GM19395 (cell line): ENCODE results near the gene ITSN1.

Source experiments
- ATAC-seq: cut with Tn5 transposase; IDR thresholded peaks from one replicate; pipeline ENCODE4 v1.9.1; 2021; ENCODE audit warnings: mild to moderate bottlenecking, moderate library complexity; ENCODE audit not compliant: unreplicated experiment

Gene ITSN1

DNA sequence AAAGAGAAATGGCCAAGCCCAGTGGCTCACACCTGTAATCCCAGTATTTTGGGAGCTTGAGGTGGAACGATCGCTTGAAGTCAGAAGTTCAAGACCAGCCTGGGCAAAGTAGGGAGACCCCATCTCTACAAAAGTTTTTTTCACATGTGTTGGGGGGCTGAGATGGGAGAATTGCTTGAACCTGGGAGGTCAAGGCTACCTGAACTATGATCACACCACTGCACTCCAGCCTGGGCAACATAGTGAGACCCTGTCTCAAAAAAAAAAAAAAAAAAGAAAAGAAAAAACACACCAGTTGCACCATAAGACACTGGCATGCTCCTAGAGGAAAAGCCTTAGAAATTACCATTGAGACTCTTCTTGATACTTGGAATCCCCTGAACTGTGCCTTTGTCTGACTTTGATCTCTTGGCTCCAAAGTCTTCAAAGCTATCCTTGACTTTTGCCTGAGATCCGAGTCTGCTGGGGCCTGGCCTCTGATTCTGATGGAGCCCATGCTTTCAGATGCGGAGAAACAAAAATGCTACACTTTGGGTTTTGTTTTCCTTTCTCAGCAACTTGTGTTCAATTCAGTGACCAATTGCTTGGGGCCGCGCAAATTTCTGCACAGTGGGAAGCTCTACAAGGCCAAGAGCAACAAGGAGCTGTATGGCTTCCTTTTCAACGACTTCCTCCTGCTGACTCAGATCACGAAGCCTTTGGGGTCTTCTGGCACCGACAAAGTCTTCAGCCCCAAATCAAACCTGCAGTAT is 239.6 kb downstream of the ITSN1 start:
- no peak for ATAC-seq

DNA sequence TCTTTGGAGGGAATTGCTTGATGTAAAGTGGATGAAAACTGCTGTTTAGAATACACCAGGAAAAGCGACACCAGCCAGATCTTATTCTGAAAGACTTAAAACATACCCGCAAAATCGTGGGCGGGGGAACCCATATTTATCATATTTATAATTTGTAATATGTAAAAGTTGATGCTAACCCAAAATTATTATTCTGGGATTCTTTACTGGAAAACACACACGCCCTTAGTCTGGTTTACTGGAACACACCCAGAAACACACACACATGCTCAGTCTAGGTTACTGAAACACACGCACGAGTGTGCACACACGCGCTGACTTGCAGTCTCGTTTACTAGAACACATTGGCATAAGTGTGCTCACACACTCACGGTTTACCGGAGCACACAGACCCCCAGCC is 240.8 kb downstream of the ITSN1 start:
- no peak for ATAC-seq

DNA sequence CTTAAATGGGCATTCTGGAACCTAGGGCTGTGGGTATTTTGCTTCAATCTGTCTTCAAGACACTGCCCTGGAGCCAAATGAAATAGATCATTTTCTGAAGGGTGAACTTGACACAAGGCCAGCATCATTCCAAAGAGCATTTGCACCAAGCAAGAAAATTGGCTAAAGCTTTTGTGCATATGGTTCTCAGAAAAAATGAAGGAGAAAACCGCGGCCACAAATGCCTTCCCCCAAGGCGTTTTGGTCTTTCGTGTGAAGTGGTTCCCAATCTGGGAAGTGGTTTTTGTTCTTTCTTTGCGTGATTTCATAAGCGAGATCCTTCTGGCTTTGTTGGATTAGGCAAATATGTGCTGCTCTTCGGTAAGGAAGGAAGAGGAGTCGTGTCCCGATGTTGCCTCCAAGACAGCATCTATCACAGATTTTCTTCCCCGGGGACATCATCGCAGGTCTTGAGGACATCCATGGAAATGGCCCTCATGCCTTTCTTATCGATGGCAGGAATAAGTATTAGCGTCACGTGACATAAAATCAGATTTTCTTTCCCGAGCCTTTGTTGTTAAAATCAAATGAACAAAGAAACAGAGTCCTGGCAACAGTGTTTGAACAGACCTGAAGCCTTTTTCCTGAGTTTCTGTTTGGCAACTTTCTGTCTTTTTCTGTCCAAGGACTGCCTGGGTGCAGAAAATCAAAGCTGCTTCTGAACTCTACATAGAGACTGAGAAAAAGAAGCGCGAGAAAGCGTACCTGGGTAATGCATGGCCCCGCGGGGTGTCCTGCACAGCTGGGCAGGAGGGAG is 242.3 kb downstream of the ITSN1 start:
- ATAC-seq = no peak

DNA sequence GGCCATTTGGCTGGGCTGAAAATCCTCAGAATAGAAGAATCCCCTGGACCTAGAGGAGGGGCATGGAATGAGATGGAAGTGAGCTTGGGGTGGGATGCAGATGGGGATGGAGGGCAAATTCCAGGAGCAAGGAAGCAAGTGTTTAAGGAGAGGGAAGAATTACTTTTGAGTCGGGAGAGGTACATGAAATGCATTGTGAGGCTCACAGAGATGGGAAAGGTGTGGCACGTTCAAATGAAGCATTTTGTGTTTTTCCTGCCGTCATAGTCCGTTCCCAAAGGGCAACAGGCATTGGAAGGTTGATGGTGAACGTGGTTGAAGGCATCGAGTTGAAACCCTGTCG is 242.8 kb downstream of the ITSN1 start:
- no peak for ATAC-seq

- no peak for ATAC-seq
Measured at GRCh38 chr21:33886321-33886720, 244.0 kb downstream of the ITSN1 start.

DNA sequence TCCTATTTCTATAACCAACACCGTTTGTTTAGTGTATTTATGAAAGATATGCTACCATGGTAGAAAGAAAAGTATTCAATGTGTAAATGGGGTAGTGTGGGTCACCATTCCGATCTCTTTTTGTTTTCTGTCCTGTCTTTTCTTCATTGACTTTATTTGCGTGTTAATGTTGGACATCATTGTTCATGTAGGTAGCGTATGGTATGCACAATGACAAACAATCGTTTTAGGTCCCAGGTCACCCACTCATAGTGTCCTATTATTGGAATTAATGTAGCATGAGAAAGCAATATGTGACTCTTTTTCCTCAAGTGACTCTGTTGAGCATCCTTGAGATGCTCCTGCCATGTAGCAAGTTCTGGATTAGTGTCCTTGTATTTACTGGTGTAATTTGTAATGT is 247.9 kb downstream of the ITSN1 start:
- ATAC-seq = no peak

DNA sequence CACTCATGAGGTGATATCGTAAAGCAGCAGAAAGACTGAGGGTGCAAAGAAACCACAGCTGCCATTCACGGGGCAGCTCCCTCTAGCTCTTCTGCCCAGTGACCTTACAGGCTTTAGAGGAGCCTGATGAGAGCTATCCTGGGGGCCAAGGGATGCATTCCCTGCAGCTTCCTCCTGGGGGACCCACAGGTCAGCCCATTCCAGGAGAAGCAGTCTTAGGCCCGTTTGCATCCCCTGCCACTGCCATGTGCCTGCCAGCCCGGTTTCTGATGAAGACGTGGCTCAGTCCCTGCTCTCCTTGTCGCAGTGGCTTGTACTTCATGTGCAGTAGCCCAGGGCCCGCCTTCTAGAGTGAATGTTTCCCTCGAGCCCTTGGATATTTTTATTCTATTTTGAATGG is 250.6 kb downstream of the ITSN1 start:
- ATAC-seq = no peak

GRCh38 chr21:33893917-33894316 is 251.6 kb downstream of the ITSN1 start:
- ATAC-seq = no peak

DNA sequence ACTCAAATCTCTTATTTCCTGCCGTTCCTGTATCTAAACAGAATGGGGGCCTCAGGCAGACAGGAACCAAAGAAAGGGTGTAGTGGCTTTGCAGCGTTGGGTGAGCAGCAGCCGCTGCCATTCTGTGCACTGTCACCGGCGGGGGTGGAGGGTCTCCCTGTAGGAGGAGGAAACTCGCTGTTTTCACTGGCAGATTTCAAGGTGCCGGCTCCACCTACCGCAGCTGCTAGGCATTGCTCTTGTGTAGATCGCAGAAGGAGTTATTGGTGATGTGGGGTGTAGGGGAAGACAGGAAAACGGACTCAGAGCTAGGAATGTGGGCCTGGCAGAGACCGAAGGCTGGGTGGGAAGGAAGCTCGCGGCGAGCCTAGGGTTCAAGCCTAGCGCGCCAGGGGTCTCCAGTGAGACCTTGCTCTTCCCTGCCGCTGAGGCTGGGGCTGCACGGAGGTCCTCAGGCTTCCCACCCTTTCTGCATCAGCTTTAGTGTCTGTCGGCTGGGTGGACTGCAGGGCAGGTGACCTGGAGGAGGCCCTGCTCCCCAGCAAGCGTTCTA is 252.5 kb downstream of the ITSN1 start:
- no peak for ATAC-seq

DNA sequence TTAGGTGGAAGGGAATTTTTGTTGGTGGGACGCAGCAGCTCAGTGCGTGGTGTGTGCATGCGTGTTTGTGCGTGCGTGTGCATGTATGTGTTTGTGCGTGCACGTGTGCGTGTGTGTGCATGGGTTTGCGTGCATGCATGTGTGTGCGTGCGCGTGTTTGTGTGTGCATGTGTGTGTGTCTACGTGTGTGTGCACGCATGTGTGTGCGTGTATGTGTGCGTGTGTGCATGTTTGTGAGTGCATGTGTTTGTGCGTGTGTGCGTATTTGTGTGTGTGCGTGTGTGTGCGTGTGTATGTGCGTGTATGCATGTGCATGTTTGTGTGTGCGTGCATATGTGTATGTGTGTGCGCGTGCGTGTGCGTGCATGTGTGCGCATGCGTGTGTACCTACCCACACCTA is 253.1 kb downstream of the ITSN1 start:
- no peak for ATAC-seq

DNA sequence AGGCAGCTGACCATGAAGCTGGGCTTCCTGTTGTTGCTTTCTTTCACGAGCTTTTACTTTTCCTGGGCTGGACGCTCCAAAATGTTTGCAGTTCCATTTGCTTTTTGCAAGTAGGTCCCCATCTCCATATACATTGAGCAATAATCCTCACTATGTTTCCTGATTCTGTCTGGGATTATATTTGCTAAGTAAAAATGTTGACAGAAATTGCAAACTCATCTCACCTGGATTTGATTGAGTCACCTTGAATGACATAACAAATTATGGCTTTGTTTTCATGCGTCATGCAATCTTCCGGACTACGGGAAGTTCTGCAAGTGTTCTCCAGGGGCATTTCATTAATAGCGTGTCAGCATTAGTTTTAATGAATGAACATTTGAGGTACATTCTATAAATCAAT is 254.4 kb downstream of the ITSN1 start:
- ATAC-seq = no peak

GRCh38 chr21:33897098-33897497 is 254.8 kb downstream of the ITSN1 start:
- no peak for ATAC-seq

- ATAC-seq = no peak
Measured at GRCh38 chr21:33897739-33898138, 255.4 kb downstream of the ITSN1 start.

DNA sequence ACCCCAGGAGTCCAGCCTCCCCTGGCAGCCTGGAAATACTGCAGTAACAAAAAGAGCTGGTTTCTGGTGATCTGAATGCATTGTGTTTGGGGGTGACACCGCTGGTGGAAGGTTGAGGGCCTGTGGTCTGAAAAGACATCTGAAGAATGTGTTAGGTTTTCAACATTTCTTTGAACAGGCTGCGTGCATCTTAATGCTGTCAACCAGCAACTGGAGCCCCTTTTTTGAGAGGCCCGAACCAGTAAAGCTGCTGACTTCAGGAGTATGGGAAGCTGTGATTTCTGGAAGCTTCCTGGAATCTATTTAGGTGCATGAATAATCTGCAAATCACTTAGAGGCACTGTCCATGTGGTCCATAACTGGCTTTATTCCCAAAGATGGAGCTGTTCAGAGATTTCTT is 256.3 kb downstream of the ITSN1 start:
- ATAC-seq = no peak

- ATAC-seq = no peak
Measured at GRCh38 chr21:33899199-33899598, 256.9 kb downstream of the ITSN1 start.

DNA sequence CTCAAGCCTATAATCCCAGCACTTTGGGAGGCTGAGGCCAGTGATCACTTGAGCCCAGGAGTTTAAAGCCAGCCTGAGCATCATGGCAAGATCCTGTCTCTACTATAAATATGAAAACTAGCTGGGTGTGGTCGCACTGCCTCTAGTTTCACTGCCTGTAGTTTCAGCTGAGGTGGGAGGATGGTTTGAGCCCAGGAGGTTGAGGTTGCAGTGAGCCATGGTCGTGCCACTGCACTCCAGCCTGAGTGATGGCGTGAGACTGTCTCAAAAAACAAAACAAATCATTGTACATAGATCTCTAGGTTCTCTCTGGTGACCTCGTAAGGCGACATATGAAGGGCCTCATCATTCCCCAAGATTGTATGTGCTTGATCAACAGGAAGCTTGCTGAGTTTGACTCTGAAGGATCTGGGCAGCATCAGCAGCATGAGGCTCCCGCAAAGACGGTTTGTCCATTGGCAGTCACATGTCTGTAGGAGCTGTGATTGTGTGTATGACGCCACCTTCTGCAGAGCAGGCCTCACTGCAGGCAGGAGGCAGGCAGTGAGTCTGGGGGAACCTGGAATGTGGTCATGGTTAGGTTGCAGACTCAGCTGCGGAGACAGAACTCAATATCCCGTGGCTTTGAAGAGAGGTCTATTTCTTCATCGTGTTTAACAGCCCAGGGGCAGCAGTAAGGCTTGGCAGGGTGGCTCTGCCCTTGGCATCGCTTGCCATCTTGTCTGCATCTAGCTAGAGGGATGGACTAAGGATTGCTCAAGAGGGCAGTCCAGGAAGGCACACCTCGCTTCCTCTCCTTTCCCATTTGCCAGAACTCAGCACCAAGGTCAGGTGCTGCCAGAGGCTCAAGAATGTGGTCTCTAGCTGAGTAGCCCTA is 259.3 kb downstream of the ITSN1 start:
- ATAC-seq = no peak

DNA sequence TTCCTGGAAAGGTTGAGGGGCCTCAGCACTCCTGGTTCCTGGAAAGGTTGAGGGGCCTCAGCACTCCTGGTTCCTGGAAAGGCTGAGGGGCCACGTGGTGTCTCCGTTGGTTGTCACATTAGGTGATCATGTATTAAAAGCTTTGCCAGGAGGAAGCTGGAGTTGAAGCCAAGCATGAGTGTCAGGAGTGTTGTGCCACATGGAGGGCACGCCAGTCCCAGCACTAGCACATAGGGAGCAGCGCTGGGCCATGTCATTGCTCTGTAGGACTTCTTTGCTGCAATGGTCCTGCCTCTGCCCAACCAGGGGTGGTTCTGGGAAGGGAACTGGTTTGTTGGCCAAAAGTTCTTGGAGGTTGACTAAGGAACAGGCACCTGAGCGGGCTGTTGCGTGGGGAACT is 260.0 kb downstream of the ITSN1 start:
- ATAC-seq = no peak

DNA sequence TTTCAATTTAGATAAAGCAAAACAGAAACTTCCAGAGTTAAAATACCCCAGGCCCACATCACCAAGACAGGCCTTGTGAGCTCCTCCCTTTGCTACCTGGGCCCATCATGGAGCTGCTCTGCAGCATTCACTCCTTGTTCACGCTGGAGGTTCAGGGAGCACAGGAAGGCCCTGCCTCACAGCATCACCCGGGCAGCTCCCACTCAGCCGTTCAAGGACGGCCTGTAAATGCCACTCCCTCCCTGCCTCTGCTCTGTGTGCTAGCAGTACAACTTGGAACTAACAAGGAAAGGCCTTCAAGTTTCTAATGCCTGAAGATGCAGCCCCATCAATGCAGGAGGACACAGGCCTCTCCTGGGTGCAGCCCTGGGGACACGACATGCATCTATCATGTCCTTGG is 261.7 kb downstream of the ITSN1 start:
- ATAC-seq = no peak

DNA sequence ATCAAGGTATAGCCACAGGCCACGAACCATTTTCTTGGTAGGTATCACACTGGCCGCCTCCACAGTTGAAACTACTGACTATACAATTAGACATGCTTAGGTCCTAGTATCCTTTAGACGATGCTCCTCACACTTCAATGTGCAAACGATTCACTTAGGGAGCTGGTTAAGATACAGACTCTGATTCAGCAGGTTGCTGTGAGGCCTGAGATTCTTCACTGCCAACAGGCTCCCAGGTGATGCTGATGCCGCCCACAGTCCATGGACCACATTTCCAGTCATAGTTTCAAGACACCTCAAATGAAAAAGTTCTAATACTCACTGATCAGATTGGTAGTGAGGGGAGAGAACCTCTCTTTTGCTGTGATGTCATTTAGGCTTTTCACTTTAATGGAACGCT is 266.5 kb downstream of the ITSN1 start:
- no peak for ATAC-seq

DNA sequence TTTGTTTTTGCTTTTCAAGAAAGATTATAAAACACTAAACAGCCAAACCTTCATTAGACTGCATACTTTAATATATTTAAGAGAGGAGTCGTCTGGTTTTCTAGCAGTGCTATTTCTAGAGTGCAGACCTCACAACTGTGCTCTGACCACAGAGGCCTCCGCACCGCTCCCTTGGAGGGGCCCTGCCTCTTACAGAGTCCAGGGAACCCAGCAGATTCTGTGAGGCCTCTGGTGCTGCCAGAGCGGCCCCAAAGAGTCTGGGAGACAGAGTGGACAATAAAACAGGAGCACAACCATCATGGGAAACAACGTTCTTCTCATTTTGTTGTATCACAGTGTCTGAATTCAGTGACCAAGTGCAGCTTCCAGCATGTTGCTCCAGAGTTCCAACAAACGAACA is 267.5 kb downstream of the ITSN1 start:
- no peak for ATAC-seq

DNA sequence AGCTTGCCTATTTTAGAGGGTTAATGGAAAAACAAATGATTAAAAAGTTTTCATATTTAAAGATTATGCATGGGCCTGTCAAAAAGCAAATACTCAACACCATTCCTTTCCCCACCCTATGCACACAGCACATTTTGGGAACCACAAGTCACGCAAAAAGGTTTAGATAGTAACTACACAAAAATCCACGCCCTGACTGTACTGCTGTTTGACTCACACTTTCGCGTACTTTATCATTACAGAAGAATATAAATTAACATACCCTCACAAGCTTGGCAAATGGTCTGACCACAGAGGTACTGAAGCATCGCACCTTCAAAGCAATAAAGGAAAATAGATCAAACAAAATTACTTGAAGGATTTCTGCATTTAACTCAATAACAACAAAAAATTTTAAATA is 271.9 kb downstream of the ITSN1 start:
- no peak for ATAC-seq
